GM13977 (cell line): ENCODE measurements around the gene METTL25B.

ENCODE experiments used
- DNase-seq: peaks from one replicate; pipeline ENCODE4 v3.0.0; 2012; ENCODE audit warnings: low spot score
- in situ Hi-C: fragments of 300-500 bp; cut with MboI; formaldehyde crosslinking; loops from one replicate; pipeline ENCODE4 v1.12.0; 2022; ENCODE audit warnings: low sequenced_read_pairs, low pct_unique_long_range_greater_than_20kb, mixed read lengths, inconsistent platforms; ENCODE audit not compliant: unreplicated experiment
- TF ChIP-seq, protein P1 (sequence below): IDR thresholded peaks from 2 replicates; pipeline ENCODE4 v1.5.1; 2012; ENCODE audit warnings: mild to moderate bottlenecking, control low read depth; ENCODE audit not compliant: insufficient read depth; ENCODE audit errors: extremely low read depth, missing control alignments

Gene METTL25B

DNA sequence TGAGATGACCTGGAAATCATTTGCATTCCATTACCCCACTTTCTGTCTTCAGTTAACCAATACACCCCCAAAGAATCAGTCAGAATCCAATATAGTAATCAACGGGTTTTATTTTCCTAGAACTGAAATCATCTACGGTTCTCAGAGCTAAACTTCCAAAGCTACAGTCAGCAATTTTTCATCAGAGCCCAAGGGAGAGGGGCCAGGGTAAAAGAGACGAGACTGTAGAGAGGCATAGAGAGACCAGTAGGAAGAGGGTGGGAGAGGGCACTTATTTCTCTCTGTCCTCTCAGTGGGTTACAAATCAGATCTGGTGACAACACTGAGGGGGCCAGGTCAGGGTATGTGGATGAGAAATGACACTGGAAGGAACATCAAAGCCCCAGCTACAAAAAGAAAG is 13.7 kb downstream of the METTL25B start:
- TF ChIP-seq, protein P1, sequence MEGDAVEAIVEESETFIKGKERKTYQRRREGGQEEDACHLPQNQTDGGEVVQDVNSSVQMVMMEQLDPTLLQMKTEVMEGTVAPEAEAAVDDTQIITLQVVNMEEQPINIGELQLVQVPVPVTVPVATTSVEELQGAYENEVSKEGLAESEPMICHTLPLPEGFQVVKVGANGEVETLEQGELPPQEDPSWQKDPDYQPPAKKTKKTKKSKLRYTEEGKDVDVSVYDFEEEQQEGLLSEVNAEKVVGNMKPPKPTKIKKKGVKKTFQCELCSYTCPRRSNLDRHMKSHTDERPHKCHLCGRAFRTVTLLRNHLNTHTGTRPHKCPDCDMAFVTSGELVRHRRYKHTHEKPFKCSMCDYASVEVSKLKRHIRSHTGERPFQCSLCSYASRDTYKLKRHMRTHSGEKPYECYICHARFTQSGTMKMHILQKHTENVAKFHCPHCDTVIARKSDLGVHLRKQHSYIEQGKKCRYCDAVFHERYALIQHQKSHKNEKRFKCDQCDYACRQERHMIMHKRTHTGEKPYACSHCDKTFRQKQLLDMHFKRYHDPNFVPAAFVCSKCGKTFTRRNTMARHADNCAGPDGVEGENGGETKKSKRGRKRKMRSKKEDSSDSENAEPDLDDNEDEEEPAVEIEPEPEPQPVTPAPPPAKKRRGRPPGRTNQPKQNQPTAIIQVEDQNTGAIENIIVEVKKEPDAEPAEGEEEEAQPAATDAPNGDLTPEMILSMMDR, result no peak
- in situ Hi-C loops, result no loop called here
- no peak for DNase-seq

DNA sequence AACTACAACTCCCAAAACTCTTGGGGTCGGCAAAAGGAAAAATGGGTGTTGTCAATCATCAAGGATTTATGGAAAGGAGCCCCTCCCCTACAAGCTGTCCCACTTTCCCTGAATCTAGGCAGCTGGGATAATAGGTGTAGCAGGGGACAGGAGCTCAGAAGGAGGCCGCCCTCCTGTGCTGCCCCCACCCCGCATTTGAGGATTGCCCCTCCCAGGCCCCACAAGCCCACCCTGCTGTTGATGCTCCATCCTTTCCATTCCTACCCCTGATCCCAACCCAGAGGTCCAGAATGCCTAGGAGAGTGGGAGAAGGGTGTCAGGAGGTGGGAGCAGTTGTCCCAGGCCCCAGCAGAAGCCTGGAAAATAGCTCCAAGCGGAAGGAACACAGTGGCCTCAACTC is 14.5 kb downstream of the METTL25B start:
- in situ Hi-C loops, result no loop called here
- TF ChIP-seq, protein P1, result no peak
- DNase-seq, result no peak

DNA sequence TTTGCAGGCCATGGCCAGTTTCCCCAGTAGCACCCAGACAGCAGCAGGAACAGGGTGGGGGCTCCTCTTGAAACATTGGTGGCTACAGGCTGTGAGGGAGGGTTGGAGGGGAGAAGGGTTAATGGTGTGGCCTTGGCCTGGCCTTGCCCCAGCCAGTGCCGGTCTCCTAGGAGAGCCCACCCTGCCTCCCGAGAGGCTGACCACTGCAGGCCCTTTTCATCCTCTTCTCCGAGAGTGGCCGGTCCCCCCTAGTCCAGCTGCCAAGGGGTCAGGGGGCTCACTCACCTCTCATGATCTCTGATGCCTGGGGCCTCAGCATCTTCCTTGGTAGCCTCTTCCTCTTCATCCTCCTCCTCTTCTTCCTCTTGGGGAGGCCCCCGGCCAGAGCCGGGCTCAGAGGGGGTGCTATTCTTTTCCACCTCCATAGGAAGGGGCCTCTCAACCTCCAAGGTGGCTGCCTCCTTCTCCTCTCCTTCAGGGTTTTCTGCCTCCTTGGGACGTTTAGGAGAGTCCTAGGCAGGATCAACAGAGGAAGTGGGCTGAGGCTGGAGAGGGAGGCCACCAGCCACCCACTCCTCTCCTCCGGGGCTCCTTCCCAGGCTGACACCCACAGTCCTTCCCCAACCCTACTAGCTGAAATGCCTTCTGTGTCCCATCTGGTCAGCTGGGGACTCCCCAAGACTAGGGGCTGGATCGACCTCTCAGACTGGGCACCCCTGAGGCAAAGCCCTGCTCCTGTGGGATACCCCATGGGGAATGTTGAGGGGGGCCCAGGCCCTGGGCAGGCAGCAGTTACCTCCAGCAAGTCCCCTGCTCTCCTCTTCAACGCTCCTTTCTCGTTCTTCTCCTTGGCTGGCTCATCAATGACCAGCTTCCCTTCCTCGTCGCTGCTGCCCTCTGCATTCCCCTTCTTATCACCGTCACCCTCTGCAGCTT is 15.4 kb downstream of the METTL25B start:
- TF ChIP-seq, protein P1, result no peak
- in situ Hi-C loops, result no loop called here
- no peak for DNase-seq

DNA sequence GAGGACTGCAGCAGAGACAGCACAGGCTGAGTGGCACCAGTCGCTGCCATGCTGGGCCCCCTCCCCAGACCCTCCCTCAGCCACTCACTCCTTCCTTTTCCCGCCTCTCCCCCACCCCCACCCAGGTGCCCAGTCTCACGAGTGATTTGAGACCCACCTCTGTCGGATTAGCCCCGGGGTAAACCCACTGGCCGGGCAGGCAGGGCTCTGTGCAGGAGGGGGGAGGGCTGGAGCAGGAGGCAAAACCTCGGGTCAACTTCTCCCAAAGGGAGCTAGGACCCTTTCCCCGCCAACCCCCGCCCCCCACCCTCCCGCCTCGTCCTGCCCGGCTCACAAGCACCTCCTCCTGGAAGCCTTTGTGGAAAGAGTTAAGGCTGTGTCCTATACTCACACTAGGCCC is 16.1 kb downstream of the METTL25B start:
- in situ Hi-C loops, result no loop called here
- no peak for DNase-seq
- TF ChIP-seq, protein P1, result no peak

DNA sequence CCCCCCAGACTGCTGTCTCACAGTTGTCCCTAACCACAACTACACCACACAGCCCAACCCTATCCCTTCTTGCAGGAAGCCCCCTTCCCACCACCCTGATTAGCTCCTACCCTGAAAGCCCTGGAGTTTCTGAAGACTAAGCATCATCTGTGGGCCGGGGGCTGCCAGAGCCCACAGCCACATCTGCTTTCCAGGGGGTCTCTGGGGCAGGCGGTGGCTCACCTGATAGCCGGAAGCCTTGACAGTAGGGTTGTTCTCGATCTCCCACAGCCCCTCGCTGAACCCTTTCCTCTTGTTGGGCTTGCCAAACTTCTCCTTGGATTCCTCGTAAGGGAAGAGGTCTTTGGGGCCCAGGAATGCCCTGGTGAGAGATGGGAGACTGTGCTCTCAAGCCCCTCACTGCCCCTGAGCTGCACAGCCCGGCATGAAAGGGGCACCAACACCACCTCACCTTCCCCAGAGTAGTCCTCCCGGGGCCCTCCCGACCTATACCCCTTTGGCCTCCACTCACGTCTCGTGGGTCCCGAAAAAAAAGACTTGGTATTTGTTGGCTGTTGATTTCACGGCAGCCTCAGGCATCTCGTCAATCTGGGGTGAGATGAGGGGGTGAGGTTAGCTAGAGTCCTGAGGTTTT is 16.6 kb downstream of the METTL25B start:
- TF ChIP-seq, protein P1, result no peak
- in situ Hi-C loops, result no loop called here
- no peak for DNase-seq

DNA sequence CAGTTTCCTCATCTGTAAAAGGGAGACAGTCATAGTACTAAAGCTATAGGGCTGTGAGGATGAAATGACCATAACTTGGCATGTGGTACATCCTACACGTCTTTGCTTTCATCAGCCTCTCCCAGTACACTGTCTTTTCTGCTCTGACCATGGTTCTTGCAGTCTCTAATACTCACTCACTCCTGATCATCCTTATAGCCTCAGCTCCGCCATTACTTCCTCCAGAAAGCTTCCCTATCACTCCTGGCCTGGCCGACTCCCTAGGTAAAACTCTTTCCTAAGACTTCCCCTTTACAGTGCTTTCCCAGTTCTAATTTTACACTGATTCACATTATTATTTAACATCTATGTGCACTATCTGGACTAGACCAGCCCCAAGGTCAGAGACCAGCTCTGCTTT is 17.6 kb downstream of the METTL25B start:
- in situ Hi-C loops, result no loop called here
- TF ChIP-seq, protein P1, result no peak
- no peak for DNase-seq
